GM19452 (cell line): Measurements from ENCODE around the gene NEB.
"Not testable (repeated sequence)": the region's sequence is repeated elsewhere in the genome, so short reads cannot be mapped to it uniquely, and the experiment has no call there.

Source experiments
- ATAC-seq: cut with Tn5 transposase; IDR thresholded peaks from one replicate; pipeline ENCODE4 v1.9.1; 2021; ENCODE audit not compliant: unreplicated experiment

The NEB gene

GRCh38 chr2:151619337-151619989, 114.8 kb downstream of the NEB start:
- ATAC-seq = no peak

GRCh38 chr2:151616760-151617339, 117.4 kb downstream of the NEB start:
- ATAC-seq = no peak

- no peak for ATAC-seq
Observed at GRCh38 chr2:151614606-151615306, 119.5 kb downstream of the NEB start.

GRCh38 chr2:151614159-151614558, 120.1 kb downstream of the NEB start:
- no peak for ATAC-seq

GRCh38 chr2:151611351-151611750, 122.9 kb downstream of the NEB start:
- ATAC-seq = no peak

- ATAC-seq = no peak
Observed at GRCh38 chr2:151610310-151610709, 124.0 kb downstream of the NEB start.

DNA sequence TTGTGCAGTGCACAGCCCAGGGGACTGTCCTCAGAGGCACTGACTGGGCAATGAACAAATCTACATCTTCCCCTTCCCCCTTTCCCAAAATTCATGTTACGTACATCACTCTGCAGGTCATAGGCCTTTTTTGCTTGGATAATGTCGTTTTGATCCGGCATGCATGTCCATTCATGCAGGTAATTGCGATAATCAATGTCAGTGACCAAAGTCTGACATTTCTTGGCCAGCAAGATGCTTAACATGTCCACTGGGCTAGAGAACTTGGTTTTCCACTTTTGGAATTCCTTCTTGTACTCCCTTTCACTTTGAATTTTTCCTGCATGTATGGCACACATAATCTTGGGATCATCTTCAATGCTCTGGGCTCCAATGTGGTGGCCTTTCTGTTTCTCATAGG, 124.6 kb downstream of the NEB start:
- no peak for ATAC-seq

DNA sequence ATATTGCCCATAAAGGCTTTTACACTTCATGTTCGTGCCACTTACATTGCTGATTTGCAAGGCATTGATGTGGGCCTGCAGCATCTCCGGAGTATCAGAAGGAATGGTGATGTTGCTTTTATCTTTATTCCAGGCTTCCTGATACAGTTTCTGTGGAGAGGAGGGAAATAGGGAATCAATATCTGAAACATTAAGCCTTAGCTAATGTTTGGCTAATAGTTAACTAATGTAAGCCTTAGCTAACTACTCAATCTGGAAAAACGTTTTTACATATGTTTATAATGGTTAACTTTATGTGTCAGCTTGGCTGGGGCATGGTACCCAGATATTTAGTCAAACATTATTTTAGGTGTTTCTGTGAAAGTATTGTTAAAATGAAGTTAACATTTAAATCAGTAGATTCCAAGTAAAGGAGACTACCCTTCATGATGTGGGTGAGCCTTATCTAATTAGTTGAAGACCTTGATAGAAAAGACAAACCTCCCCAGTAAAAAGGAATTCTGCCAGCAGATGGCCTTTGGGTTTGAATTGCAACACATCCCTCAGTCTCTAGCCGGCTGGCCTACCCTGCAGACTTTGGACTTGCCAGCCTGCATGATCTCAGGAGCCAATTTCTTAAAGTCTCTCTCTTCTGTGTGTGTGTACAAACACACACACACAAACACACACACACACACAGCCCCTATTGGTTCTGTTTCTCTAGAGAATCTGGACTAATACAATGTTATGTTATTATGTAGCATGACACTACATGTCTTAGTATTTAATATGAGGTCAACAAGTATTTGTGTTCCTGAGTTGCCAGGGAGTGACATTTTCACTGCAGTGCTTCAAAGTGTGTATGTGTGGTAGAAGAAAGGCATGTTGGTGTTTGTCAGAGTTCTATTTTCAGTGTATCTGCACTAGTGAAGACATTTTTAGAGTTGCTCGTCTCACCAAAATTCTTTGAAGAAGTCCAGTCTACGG, 126.5 kb downstream of the NEB start:
- not testable (repeated sequence) for ATAC-seq

DNA sequence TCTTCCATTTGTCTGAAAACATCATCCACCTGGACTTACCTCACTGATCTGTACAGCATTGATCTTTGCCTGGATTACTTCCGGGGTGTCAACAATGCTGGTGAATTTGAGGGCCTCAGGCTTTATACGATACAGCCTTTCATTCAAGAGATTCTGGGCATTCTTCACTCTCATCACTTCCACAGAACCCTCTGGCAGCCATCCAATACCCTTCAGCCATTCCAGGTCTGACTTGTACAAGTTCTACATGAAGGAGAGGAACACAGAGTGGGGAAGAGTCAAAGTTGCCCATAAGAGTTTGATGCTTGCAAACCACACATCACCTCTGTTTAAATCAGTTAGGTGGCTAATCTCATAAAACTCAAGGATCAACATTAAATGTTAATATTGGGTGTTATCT, 130.7 kb downstream of the NEB start:
- not testable (repeated sequence) for ATAC-seq

- not testable (repeated sequence) for ATAC-seq
Observed at GRCh38 chr2:151602402-151602801, 131.9 kb downstream of the NEB start.

- not testable (repeated sequence) for ATAC-seq
Observed at GRCh38 chr2:151601803-151602202, 132.5 kb downstream of the NEB start.

GRCh38 chr2:151596903-151597608, 137.2 kb downstream of the NEB start:
- not testable (repeated sequence) for ATAC-seq

- ATAC-seq = not testable (repeated sequence)
Observed at GRCh38 chr2:151591908-151592255, 142.4 kb downstream of the NEB start.

- ATAC-seq = not testable (repeated sequence)
Observed at GRCh38 chr2:151591250-151591907, 142.9 kb downstream of the NEB start.

DNA sequence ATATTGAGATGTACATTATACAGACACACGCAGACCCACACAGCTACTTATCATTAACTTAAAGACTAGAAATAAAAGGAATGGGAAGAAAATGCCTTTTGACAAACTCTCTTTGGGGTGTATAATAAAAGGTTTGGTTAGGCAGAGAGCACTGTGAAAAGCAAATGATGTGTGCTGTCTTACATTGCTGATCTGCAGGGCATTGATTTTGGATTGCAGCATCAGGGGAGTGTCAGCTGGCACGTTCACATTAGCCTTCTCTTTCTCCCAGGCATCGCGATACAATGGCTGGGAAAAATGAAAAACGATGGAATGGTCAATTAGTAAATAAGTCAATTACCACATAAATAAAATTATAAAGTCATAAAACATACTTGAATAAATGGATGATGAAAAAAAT, 153.0 kb downstream of the NEB start:
- not testable (repeated sequence) for ATAC-seq

GRCh38 chr2:151580697-151581096, 153.6 kb downstream of the NEB start:
- ATAC-seq = not testable (repeated sequence)

DNA sequence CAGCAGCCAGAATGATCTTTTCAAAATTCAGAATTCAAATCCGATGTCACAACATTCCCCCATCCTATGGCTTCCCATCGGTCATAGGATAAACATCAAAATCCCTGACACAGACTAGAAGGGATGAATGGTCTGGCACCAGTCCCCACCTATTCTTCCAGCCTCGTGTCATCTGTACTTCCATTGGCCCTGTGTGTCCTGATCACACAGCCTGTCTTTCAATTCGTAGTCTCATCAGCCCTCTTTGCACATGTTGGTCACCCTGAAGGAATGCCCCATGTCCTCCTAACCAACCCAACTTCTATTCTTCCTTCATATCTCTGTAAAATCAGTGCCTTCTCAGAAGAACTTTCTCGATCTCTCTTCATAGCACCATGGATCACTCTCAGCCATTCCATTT, 157.2 kb downstream of the NEB start:
- ATAC-seq = no peak

DNA sequence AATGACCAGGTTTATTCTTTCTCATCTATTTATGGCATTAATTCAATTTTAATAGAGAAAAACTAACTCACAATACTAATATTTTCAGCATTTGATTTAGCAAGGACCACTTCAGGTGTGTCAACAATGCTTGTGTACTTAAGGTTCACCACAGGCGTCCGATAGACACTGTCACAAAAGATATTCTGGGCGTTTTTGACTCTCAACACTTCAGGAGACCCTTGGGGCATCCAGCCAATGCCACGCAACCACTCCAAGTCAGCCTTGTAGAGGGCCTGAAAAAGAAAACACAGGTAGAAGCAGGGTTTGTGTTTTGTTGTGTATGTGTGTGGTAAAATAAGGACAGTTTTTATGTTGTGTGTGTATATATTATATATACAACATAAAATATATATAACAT, 158.2 kb downstream of the NEB start:
- no peak for ATAC-seq

DNA sequence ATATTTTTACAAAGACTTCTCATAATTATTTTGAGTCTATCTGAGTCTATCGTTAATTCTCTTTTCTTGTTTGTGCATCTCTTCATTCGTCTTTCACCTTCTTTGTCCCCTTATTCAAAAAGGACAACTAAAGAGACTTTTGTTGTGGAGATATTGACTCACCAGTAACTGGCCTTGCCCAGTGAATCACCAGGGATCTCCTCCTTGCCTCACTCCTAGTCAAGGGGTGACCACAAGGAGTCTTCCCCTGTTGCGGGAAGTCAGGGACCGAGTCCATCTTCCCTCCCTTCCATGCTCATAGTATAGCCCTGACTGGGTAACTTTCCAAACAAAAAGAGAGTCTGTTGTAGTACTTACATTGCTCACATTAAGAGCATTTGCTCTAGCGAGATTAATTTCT, 158.9 kb downstream of the NEB start:
- no peak for ATAC-seq

DNA sequence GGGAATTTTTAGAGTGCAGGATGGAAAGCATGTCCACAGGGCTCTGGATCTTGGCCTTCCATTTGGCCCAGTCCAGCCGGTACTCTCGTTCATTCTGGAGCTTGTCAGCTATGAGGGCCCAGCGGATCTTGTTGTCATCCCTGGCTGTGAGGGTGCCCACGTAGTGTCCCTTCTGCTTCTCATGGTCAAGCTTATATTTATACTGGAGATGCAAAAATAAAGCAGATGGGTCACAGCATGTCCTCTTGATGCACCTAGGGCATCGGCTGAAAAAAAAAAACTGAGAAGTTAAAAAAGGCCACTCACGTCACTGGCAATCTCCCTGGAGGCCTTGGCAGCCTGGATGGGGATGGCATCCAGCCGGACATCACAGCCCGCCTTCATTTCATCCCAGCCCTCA, 164.1 kb downstream of the NEB start:
- no peak for ATAC-seq
